ENCODE measurements around the gene PTGES. TPM values are rescaled to one million over a fixed set of nuclear protein-coding genes. Genes with fewer than 3 reads are reported as not detected.

Gene PTGES
- total and polyA plus RNA-seq, 10 of the 15 experiments (the other 5 are each of a cell fraction or from before 2014, with no cell fraction given) = 0.57 TPM; not detected in 9

- FAIRE-seq (no peak), ATAC-seq (no peak), DNase-seq (ENCODE audit: low read depth, low spot score) (no peak)
- Histone ChIP-seq H3K9me3 (replicated peaks; ENCODE audit: control insufficient read depth, insufficient read depth, low read length) (no peaks in the 10 kb centered on the region), H3K4me2 (ENCODE audit: control insufficient read depth, insufficient read depth) (no peak overlapping the region), H3K4me3 (no peak overlapping the region), H3K9ac (ENCODE audit: control insufficient read depth, insufficient read depth, low read length) (no peak overlapping the region), H3K27ac (ENCODE audit: control insufficient read depth, insufficient read depth) (no peak overlapping the region), H4K20me1 (ENCODE audit: control insufficient read depth, insufficient read depth) (no peaks in the 10 kb centered on the region), H2AFZ (ENCODE audit: control insufficient read depth, low read depth, low read length) (no peak overlapping the region), H3K79me2 (ENCODE audit: control insufficient read depth, insufficient read depth, low read length) (no peaks in the 10 kb centered on the region), H3K36me3 (ENCODE audit: control insufficient read depth in 2 of 2, insufficient read depth in 2 of 2, low read length in 1 of 2) (no peaks in the 10 kb centered on the region), H3K4me1 (ENCODE audit: control insufficient read depth, insufficient read depth, low read length) (no peaks in the 10 kb centered on the region), H3K27me3 (replicated peaks in 1 of 2; ENCODE audit: control insufficient read depth in 2 of 2, insufficient read depth in 2 of 2, low read length in 1 of 2) (no peaks in the 10 kb centered on the region)
- TF ChIP-seq KDM1A (IDR thresholded peaks at IDR 0.05; ENCODE audit: borderline replicate concordance) (no peak), E2F4 (IDR thresholded peaks at IDR 0.05; ENCODE audit: low read depth, low read length) (no peak), NFIC (IDR thresholded peaks at IDR 0.05; ENCODE audit: low read depth, low read length) (no peak), IRF3 (IDR thresholded peaks at IDR 0.05) (no peak), ZBTB33 (IDR thresholded peaks at IDR 0.05) (no peak), PKNOX1 (IDR thresholded peaks at IDR 0.05) (no peak), DPF2 (IDR thresholded peaks at IDR 0.05) (no peak), HDAC2 (IDR thresholded peaks at IDR 0.05) (no peak), YY1 (IDR thresholded peaks at IDR 0.05; ENCODE audit: low read depth, low read length) (no peak), ESRRA (IDR thresholded peaks at IDR 0.05; ENCODE audit: low read length) (no peak), EP300 (IDR thresholded peaks at IDR 0.05; ENCODE audit: borderline replicate concordance in 1 of 2, control insufficient read depth in 1 of 2, low read depth in 2 of 2, low read length in 2 of 2) (no peak), BCL11A (IDR thresholded peaks at IDR 0.05; ENCODE audit: low read depth, low read length) (no peak)
- TF ChIP-seq, protein P1, sequence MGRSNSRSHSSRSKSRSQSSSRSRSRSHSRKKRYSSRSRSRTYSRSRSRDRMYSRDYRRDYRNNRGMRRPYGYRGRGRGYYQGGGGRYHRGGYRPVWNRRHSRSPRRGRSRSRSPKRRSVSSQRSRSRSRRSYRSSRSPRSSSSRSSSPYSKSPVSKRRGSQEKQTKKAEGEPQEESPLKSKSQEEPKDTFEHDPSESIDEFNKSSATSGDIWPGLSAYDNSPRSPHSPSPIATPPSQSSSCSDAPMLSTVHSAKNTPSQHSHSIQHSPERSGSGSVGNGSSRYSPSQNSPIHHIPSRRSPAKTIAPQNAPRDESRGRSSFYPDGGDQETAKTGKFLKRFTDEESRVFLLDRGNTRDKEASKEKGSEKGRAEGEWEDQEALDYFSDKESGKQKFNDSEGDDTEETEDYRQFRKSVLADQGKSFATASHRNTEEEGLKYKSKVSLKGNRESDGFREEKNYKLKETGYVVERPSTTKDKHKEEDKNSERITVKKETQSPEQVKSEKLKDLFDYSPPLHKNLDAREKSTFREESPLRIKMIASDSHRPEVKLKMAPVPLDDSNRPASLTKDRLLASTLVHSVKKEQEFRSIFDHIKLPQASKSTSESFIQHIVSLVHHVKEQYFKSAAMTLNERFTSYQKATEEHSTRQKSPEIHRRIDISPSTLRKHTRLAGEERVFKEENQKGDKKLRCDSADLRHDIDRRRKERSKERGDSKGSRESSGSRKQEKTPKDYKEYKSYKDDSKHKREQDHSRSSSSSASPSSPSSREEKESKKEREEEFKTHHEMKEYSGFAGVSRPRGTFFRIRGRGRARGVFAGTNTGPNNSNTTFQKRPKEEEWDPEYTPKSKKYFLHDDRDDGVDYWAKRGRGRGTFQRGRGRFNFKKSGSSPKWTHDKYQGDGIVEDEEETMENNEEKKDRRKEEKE (IDR thresholded peaks at IDR 0.05) = no peak
- TF ChIP-seq, protein P2, sequence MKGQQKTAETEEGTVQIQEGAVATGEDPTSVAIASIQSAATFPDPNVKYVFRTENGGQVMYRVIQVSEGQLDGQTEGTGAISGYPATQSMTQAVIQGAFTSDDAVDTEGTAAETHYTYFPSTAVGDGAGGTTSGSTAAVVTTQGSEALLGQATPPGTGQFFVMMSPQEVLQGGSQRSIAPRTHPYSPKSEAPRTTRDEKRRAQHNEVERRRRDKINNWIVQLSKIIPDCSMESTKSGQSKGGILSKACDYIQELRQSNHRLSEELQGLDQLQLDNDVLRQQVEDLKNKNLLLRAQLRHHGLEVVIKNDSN (IDR thresholded peaks at IDR 0.05; ENCODE audit: borderline replicate concordance, extremely low read length, insufficient read depth, low read depth, low read length) = no peak
- 35% methylated on average over 10 of the region's 10 CpGs for WGBS (ENCODE audit: insufficient coverage, insufficient replicate concordance, low lambda C conversion rate, missing lambda C conversion rate)
- ChIA-PET RAD21 (ENCODE audit: unreplicated experiment) (no interaction called here), CTCF (no interaction called here), SMC1A (ENCODE audit: uncharacterized antibody, unreplicated experiment) (no interaction called here), POLR2A (no interaction called here)
- no TSS peak for BruUV-seq (replicated peaks)
- in situ Hi-C loops (cut with MboI) (no loop called here), intact Hi-C loops (cut with micrococcal nuclease; ENCODE audit: unreplicated experiment) (no loop called here)
Observed at GRCh38 chr9:129732100-129732499, 20.7 kb downstream of the PTGES start.

Data from GM12878 (cell line).